HCT116 (cell line): ENCODE results near the gene ARHGEF11. TPM values are rescaled to one million over a fixed set of nuclear protein-coding genes. Genes with fewer than 3 reads are reported as not detected.

Source experiments
- ATAC-seq: fragments of 200-7000 bp; cut with Tn5 transposase; 2 replicates; pipeline ENCODE4 v1.9.1; 2020; ENCODE audit warnings: mild to moderate bottlenecking, moderate library complexity
- BruUV-seq: library from RNA; stranded (reverse); fragments of 400-500 nt; replicated peaks from 2 replicates; lab custom pipeline; 2021; lab: Mats Ljungman, UMichigan
- CTCF ChIA-PET: fragments of 300-600 bp; sonication (Branson Sonifier 250); formaldehyde crosslinking; loops from one replicate; lab custom pipeline; 2021; ENCODE audit warnings: antibody characterized with exemption; lab: Charles Lee
- POLR2A ChIA-PET: fragments of 300-600, 350-600 bp; sonication (Branson Sonifier 250); formaldehyde crosslinking; loops from one replicate; lab custom pipeline; 2021; ENCODE audit warnings: antibody characterized with exemption; lab: Charles Lee
- RAD21 ChIA-PET, 2 experiments: fragments of 300-600 bp; sonication (Branson Sonifier 250); formaldehyde crosslinking; loops; one replicate each; lab custom pipeline; 2023; ENCODE audit warnings: low total read pairs in 2 of 2; ENCODE audit not compliant: uncharacterized antibody in 2 of 2, unreplicated experiment in 2 of 2, low non-redundant PET in 1 of 2; lab: Charles Lee
- DNase-seq: peaks from one replicate; pipeline ENCODE4 v3.0.0-alpha.2; 2010; ENCODE audit warnings: low read depth, low spot score
- H2AFZ ChIP-seq: fragments of 200-600 bp; shearing (Covaris generic), sonication (generic); 2 replicates; pipeline ENCODE4 v1.6.1; 2017; ENCODE audit warnings: low read depth, mixed run types, mixed read lengths, antibody characterized with exemption, low read length; ENCODE audit not compliant: poor library complexity, severe bottlenecking
- H3K27ac ChIP-seq: 2 replicates; pipeline ENCODE4 v1.5.1; 2012; ENCODE audit warnings: low read depth, low read length
- H3K27me3 ChIP-seq: fragments of 200-600 bp; sonication (generic); 2 replicates; pipeline ENCODE4 v1.6.1; 2016; ENCODE audit warnings: mixed run types, low read length, mixed read lengths; ENCODE audit not compliant: insufficient read depth
- H3K36me3 ChIP-seq, 2 experiments: fragments of 200-500 bp in 1 of 2; fragments of 200-600 bp in 1 of 2; sonication (Bioruptor generic) in 1 of 2; sonication (generic) in 1 of 2; 2 replicates each; pipeline versions ENCODE4 v1.5.1 to v1.6.1; 2014 to 2016; ENCODE audit warnings: low read length in 2 of 2, inconsistent platforms in 1 of 2, mixed read lengths in 1 of 2, mixed run types in 1 of 2; ENCODE audit not compliant: insufficient read depth in 2 of 2, control insufficient read depth in 1 of 2
- H3K4me1 ChIP-seq, 2 experiments: fragments of 200-600 bp in 1 of 2; sonication (generic) in 1 of 2; 2 replicates each; pipeline versions ENCODE4 v1.5.1 to v1.6.1; 2012 to 2017; ENCODE audit warnings: low read length in 2 of 2, inconsistent platforms in 1 of 2, mild to moderate bottlenecking in 1 of 2, mixed read lengths in 1 of 2, mixed run types in 1 of 2, moderate library complexity in 1 of 2; ENCODE audit not compliant: insufficient read depth in 2 of 2, control insufficient read depth in 1 of 2
- H3K4me2 ChIP-seq: fragments of 200-600 bp; sonication (generic); 2 replicates; pipeline ENCODE4 v1.6.1; 2017; ENCODE audit warnings: mixed run types, low read length, mixed read lengths
- H3K4me3 ChIP-seq, 2 experiments: fragments of 200-600 bp in 1 of 2; sonication (generic) in 1 of 2; replicated peaks in 1 of 2; 2 replicates each; pipeline ENCODE4 v1.5.1; 2011 to 2016; ENCODE audit warnings: low read length in 2 of 2, control low read depth in 1 of 2, low read depth in 1 of 2, mild to moderate bottlenecking in 1 of 2, mixed read lengths in 1 of 2, mixed run types in 1 of 2
- H3K79me2 ChIP-seq: fragments of 200-600 bp; sonication (generic); 2 replicates; pipeline ENCODE4 v1.6.1; 2017; ENCODE audit warnings: mild to moderate bottlenecking, mixed run types, low read length, moderate library complexity, mixed read lengths; ENCODE audit not compliant: insufficient read depth
- H3K9ac ChIP-seq: fragments of 200-600 bp; sonication (generic); 2 replicates; pipeline ENCODE4 v1.6.1; 2016; ENCODE audit warnings: low read length, mixed read lengths
- H3K9me2 ChIP-seq: fragments of 200-600 bp; sonication (generic), shearing (Covaris generic); 2 replicates; pipeline ENCODE4 v1.6.1; 2017; ENCODE audit warnings: mixed run types, mild to moderate bottlenecking, moderate library complexity; ENCODE audit not compliant: insufficient read depth
- H3K9me3 ChIP-seq, 2 experiments: fragments of 200-500 bp in 1 of 2; fragments of 200-600 bp in 1 of 2; sonication (Bioruptor generic) in 1 of 2; sonication (generic) in 1 of 2; 2 replicates each; pipeline ENCODE4 v1.6.1; 2014 to 2017; ENCODE audit warnings: low read length in 2 of 2, mixed read lengths in 2 of 2, inconsistent platforms in 1 of 2, low read depth in 1 of 2, mild to moderate bottlenecking in 1 of 2, mixed run types in 1 of 2, moderate library complexity in 1 of 2; ENCODE audit not compliant: control insufficient read depth in 1 of 2, insufficient read depth in 1 of 2
- H4K20me1 ChIP-seq: fragments of 200-600 bp; sonication (generic), shearing (Covaris generic); 2 replicates; pipeline ENCODE4 v1.6.1; 2017; ENCODE audit warnings: mixed run types, mild to moderate bottlenecking, moderate library complexity; ENCODE audit not compliant: insufficient read depth
- CEBPB ChIP-seq: IDR thresholded peaks from 2 replicates; pipeline ENCODE4 v1.6.1; 2012; ENCODE audit warnings: low read depth
- EGR1 ChIP-seq: IDR thresholded peaks from 2 replicates; pipeline ENCODE4 v1.6.1; 2012; ENCODE audit warnings: low read depth
- ELF1 ChIP-seq: IDR thresholded peaks from 2 replicates; pipeline ENCODE4 v1.6.1; 2012; ENCODE audit warnings: low read depth, borderline replicate concordance
- EZH2phosphoT487 ChIP-seq: fragments of 200-600 bp; IDR thresholded peaks from 2 replicates; pipeline ENCODE4 v1.6.1; 2018; ENCODE audit warnings: antibody characterized with exemption, borderline replicate concordance
- FOSL1 ChIP-seq: IDR thresholded peaks from 2 replicates; pipeline ENCODE4 v1.6.1; 2012; ENCODE audit warnings: low read depth
- JUND ChIP-seq: IDR thresholded peaks from 2 replicates; pipeline ENCODE4 v1.6.1; 2012
- POLR2AphosphoS5 ChIP-seq: IDR thresholded peaks from 2 replicates; pipeline ENCODE4 v1.6.1; 2011; ENCODE audit warnings: mild to moderate bottlenecking, low read depth, low read length, moderate library complexity
- REST ChIP-seq: IDR thresholded peaks from 2 replicates; pipeline ENCODE4 v1.6.1; 2012; ENCODE audit warnings: low read depth
- SIN3A ChIP-seq: IDR thresholded peaks from 2 replicates; pipeline ENCODE4 v1.6.1; 2012; ENCODE audit warnings: low read depth
- SRF ChIP-seq: IDR thresholded peaks from 2 replicates; pipeline ENCODE4 v1.6.1; 2012; ENCODE audit warnings: low read depth
- YY1 ChIP-seq: IDR thresholded peaks from 2 replicates; pipeline ENCODE4 v1.6.1; 2011; ENCODE audit warnings: low read length, low read depth, moderate library complexity, mild to moderate bottlenecking; ENCODE audit not compliant: insufficient replicate concordance; ENCODE audit errors: extremely low read depth
- ZFX ChIP-seq: fragments of 450-650 bp; IDR thresholded peaks from 2 replicates; pipeline ENCODE4 v1.6.1; 2017
- ZNF274 ChIP-seq: fragments of 200-500 bp; sonication (Bioruptor generic); IDR thresholded peaks from 2 replicates; pipeline ENCODE4 v1.6.1; 2014; ENCODE audit warnings: mild to moderate bottlenecking, low read depth, low read length, inconsistent platforms
- intact Hi-C: fragments of 100-400 bp; cut with micrococcal nuclease; formaldehyde crosslinking; loops from 2 replicates; pipeline ENCODE4 v1.10.0; 2022
- total RNA-seq: library from RNA; stranded (reverse); gene quantifications from one replicate; pipeline ENCODE4 v1.2.1, GENCODE V29; 2021; ENCODE audit not compliant: unreplicated experiment
- TF ChIP-seq, protein P1 (sequence below), 3 experiments: fragments of 200-600 bp in 1 of 3; sonication (generic) in 1 of 3; IDR thresholded peaks in 2 of 3; conservative IDR thresholded peaks in 1 of 3; 2 replicates each; pipeline ENCODE4 v1.5.1; 2012 to 2017; ENCODE audit warnings: low read depth in 2 of 3, low read length in 2 of 3, antibody characterized with exemption in 1 of 3, borderline replicate concordance in 1 of 3, control low read depth in 1 of 3, mild to moderate bottlenecking in 1 of 3, mixed read lengths in 1 of 3, mixed run types in 1 of 3, moderate library complexity in 1 of 3; ENCODE audit not compliant: insufficient read depth in 1 of 3
- TF ChIP-seq, protein P2 (sequence below): IDR thresholded peaks from 2 replicates; pipeline ENCODE4 v1.6.1; 2012

The ARHGEF11 gene
- total RNA-seq, 1 experiment from 2014 or later, result 28.9 TPM

DNA sequence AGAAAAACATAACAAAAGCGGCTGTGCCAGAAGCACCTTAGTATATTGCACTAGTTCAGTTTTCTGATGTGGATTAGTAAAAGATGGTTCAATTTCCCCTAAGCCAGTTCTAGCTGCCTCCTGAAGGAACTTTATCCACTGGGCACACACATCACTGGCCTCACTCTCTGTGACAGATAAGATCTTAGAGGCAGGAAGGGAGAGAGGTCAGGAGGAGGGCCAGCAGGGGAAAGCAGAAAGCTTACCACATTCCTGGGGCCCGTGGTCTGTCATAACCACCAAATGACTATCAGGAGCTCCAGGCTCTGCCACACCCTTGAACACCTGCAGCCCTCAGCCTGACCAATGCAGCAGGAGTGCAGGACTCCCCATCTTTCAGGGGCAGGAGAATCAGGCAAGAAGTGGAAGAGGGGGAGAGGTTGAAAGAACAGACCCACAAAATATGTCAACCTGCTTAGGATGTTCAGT lies 87.3 kb downstream of the ARHGEF11 start:
- no peak overlapping the region for H3K9ac ChIP-seq
- no peaks in the 10 kb centered on the region for H3K79me2 ChIP-seq
- no peak overlapping the region for H3K27ac ChIP-seq
- ATAC-seq (no peak), DNase-seq (no peak)
- TF ChIP-seq POLR2AphosphoS5 (no peak), EGR1 (no peak), ELF1 (no peak), FOSL1 (no peak), SRF (no peak)
- TF ChIP-seq, protein P1, sequence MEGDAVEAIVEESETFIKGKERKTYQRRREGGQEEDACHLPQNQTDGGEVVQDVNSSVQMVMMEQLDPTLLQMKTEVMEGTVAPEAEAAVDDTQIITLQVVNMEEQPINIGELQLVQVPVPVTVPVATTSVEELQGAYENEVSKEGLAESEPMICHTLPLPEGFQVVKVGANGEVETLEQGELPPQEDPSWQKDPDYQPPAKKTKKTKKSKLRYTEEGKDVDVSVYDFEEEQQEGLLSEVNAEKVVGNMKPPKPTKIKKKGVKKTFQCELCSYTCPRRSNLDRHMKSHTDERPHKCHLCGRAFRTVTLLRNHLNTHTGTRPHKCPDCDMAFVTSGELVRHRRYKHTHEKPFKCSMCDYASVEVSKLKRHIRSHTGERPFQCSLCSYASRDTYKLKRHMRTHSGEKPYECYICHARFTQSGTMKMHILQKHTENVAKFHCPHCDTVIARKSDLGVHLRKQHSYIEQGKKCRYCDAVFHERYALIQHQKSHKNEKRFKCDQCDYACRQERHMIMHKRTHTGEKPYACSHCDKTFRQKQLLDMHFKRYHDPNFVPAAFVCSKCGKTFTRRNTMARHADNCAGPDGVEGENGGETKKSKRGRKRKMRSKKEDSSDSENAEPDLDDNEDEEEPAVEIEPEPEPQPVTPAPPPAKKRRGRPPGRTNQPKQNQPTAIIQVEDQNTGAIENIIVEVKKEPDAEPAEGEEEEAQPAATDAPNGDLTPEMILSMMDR (IDR thresholded peaks at IDR 0.05 in 2 of 3, conservative IDR thresholded peaks at IDR 0.05 in 1 of 3; ENCODE audit: borderline replicate concordance in 1 of 3, insufficient read depth in 1 of 3, low read depth in 2 of 3, low read length in 2 of 3), result no peak
- ChIA-PET RAD21 (no interaction called here), POLR2A (no interaction called here), CTCF (no interaction called here)
- intact Hi-C loops, result no loop called here
- no peak overlapping the region for H3K4me3 ChIP-seq
- H3K27me3 ChIP-seq, result no peaks in the 10 kb centered on the region
- H3K4me1 ChIP-seq, result no peaks in the 10 kb centered on the region
- H3K9me2 ChIP-seq, result no peaks in the 10 kb centered on the region
- H3K36me3 ChIP-seq, result peaks cover 12 to 23% of the 10 kb centered on the region in 2 experiments
- no peaks in the 10 kb centered on the region for H4K20me1 ChIP-seq
- H2AFZ ChIP-seq, result no peak overlapping the region
- no TSS peak for BruUV-seq
- no peaks in the 10 kb centered on the region for H3K9me3 ChIP-seq
- no peak overlapping the region for H3K4me2 ChIP-seq

DNA sequence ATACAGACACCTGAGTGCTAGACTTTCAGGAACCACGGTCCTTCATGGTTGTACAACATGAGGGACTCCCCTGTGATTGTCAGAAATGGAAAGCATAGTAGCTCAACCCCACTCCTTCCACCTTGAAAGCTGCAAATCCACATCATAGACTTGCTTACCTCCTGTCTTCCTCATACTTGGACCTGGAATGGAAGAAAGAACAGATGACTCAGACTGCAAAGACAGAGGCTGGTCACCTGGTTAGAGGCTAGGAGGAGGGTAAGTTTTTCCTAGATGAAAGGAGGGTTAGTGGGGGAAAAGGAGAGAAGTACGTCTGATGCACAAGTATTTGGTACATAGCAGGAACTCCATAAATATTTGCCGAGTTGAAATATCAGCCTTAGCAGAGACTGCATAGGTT lies 87.9 kb downstream of the ARHGEF11 start:
- ATAC-seq (no peak), DNase-seq (no peak)
- Histone ChIP-seq H3K79me2 (no peaks in the 10 kb centered on the region), H3K27ac (no peak overlapping the region), H3K27me3 (no peaks in the 10 kb centered on the region), H3K36me3 (peaks cover 12 to 21% of the 10 kb centered on the region in 2 experiments), H3K4me3 (no peak overlapping the region), H4K20me1 (no peaks in the 10 kb centered on the region), H3K9me3 (no peaks in the 10 kb centered on the region), H2AFZ (no peak overlapping the region), H3K4me2 (no peak overlapping the region), H3K4me1 (no peaks in the 10 kb centered on the region), H3K9ac (no peak overlapping the region), H3K9me2 (no peaks in the 10 kb centered on the region)
- ChIA-PET RAD21 (no interaction called here), POLR2A (no interaction called here), CTCF (no interaction called here)
- no TSS peak for BruUV-seq
- intact Hi-C loops, result no loop called here
- TF ChIP-seq SRF, result no peak
- TF ChIP-seq CEBPB, result no peak
- TF ChIP-seq, protein P2, sequence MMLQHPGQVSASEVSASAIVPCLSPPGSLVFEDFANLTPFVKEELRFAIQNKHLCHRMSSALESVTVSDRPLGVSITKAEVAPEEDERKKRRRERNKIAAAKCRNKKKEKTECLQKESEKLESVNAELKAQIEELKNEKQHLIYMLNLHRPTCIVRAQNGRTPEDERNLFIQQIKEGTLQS, result no peak
- no peak for TF ChIP-seq JUND
- no peak for TF ChIP-seq REST
- no peak for TF ChIP-seq ZNF274
- TF ChIP-seq YY1, result no peak
- no peak for TF ChIP-seq SIN3A
- no peak for TF ChIP-seq EZH2phosphoT487
- TF ChIP-seq ZFX, result no peak
